ENCODE results near the gene SUPT4H1.

GRCh38 chr17:58382872-58383242 is 30.9 kb upstream of the SUPT4H1 start:
- no peak for TF ChIP-seq EZH2 (IDR thresholded peaks at IDR 0.05; ENCODE audit: low read length, unreplicated experiment)
- TF ChIP-seq CTCF (conservative IDR thresholded peaks at IDR 0.05; ENCODE audit: low read depth, low read length): no peak
- no peak for TF ChIP-seq EZH2phosphoT487 (IDR thresholded peaks at IDR 0.05; ENCODE audit: borderline replicate concordance, low read length)

All from PC-3 (cell line).